Astrocyte (in vitro differentiated cells and primary cell): ENCODE data around the gene SMIM35. TPM values are rescaled to one million over a fixed set of nuclear protein-coding genes. Genes with fewer than 3 reads are reported as not detected.

Source experiments
- DNase-seq: peaks from one replicate; pipeline ENCODE4 v3.0.0-alpha.2; 2010; ENCODE audit warnings: low read depth
- FAIRE-seq: peaks from 2 replicates; lab custom pipeline; 2011; peaks lifted over from hg19 to GRCh38; lab: Jason Lieb, UNC
- H2AFZ ChIP-seq: 2 replicates; pipeline ENCODE4 v1.6.0; 2012; ENCODE audit warnings: low read depth, low read length, inconsistent platforms
- H3K27ac ChIP-seq: 2 replicates; pipeline ENCODE4 v1.5.1; 2011; ENCODE audit warnings: low read depth, low read length, inconsistent platforms
- H3K27me3 ChIP-seq: 2 replicates; pipeline ENCODE4 v1.6.0; 2011; ENCODE audit warnings: low read length, inconsistent platforms; ENCODE audit not compliant: insufficient read depth
- H3K36me3 ChIP-seq: 2 replicates; pipeline ENCODE4 v1.5.1; 2011; ENCODE audit warnings: low read length, inconsistent platforms; ENCODE audit not compliant: insufficient read depth
- H3K4me1 ChIP-seq: 2 replicates; pipeline ENCODE4 v1.5.1; 2011; ENCODE audit warnings: low read length, inconsistent platforms; ENCODE audit not compliant: insufficient read depth
- H3K4me2 ChIP-seq: 2 replicates; pipeline ENCODE4 v1.6.0; 2012; ENCODE audit warnings: low read length, inconsistent platforms
- H3K4me3 ChIP-seq: 2 replicates; pipeline ENCODE4 v1.5.1; 2011; ENCODE audit warnings: low read depth, mild to moderate bottlenecking, low read length, inconsistent platforms; ENCODE audit not compliant: insufficient read depth
- H3K79me2 ChIP-seq: 2 replicates; pipeline ENCODE4 v1.6.0; 2012; ENCODE audit warnings: mild to moderate bottlenecking, low read length, inconsistent platforms; ENCODE audit not compliant: insufficient read depth
- H3K9ac ChIP-seq: 2 replicates; pipeline ENCODE4 v1.6.0; 2012; ENCODE audit warnings: mild to moderate bottlenecking, low read length, inconsistent platforms
- H3K9me3 ChIP-seq: 2 replicates; pipeline ENCODE4 v1.5.1; 2012; ENCODE audit warnings: low read depth, mild to moderate bottlenecking, low read length, inconsistent platforms; ENCODE audit not compliant: insufficient read depth
- H4K20me1 ChIP-seq: 2 replicates; pipeline ENCODE4 v1.6.0; 2012; ENCODE audit warnings: low read length, inconsistent platforms; ENCODE audit not compliant: insufficient read depth
- H3K27ac Mint-ChIP-seq: one replicate; pipeline ENCODE4 v1.8.0; 2021; ENCODE audit warnings: mild to moderate bottlenecking, mixed read lengths; ENCODE audit not compliant: unreplicated experiment
- H3K27me3 Mint-ChIP-seq: one replicate; pipeline ENCODE4 v1.8.0; 2021; ENCODE audit warnings: low read depth, mixed read lengths; ENCODE audit not compliant: unreplicated experiment
- H3K36me3 Mint-ChIP-seq: one replicate; pipeline ENCODE4 v1.8.0; 2021; ENCODE audit warnings: low read depth, mixed read lengths; ENCODE audit not compliant: unreplicated experiment
- H3K4me1 Mint-ChIP-seq: one replicate; pipeline ENCODE4 v1.8.0; 2021; ENCODE audit warnings: low read depth, mixed read lengths; ENCODE audit not compliant: unreplicated experiment
- H3K4me3 Mint-ChIP-seq: one replicate; pipeline ENCODE4 v1.8.0; 2021; ENCODE audit warnings: mild to moderate bottlenecking, moderate library complexity, mixed read lengths; ENCODE audit not compliant: unreplicated experiment
- H3K9me3 Mint-ChIP-seq: one replicate; pipeline ENCODE4 v1.8.0; 2021; ENCODE audit warnings: mild to moderate bottlenecking, mixed read lengths; ENCODE audit not compliant: unreplicated experiment
- EZH2 ChIP-seq: IDR thresholded peaks from 2 replicates; pipeline ENCODE4 v1.6.1; 2012; ENCODE audit warnings: mild to moderate bottlenecking, low read length, inconsistent platforms; ENCODE audit not compliant: insufficient read depth
- total RNA-seq: library from RNA; stranded (reverse); gene quantifications from 2 replicates; pipeline ENCODE4 v1.2.1, GENCODE V29; 2021
- TF ChIP-seq, protein P1 (sequence below): IDR thresholded peaks from 2 replicates; pipeline ENCODE4 v1.5.1; 2011; ENCODE audit warnings: low read depth, mild to moderate bottlenecking, inconsistent platforms, low read length, moderate library complexity; ENCODE audit not compliant: insufficient read depth

The SMIM35 gene
- total RNA-seq, 1 donor from 2014 or later, result not detected

DNA sequence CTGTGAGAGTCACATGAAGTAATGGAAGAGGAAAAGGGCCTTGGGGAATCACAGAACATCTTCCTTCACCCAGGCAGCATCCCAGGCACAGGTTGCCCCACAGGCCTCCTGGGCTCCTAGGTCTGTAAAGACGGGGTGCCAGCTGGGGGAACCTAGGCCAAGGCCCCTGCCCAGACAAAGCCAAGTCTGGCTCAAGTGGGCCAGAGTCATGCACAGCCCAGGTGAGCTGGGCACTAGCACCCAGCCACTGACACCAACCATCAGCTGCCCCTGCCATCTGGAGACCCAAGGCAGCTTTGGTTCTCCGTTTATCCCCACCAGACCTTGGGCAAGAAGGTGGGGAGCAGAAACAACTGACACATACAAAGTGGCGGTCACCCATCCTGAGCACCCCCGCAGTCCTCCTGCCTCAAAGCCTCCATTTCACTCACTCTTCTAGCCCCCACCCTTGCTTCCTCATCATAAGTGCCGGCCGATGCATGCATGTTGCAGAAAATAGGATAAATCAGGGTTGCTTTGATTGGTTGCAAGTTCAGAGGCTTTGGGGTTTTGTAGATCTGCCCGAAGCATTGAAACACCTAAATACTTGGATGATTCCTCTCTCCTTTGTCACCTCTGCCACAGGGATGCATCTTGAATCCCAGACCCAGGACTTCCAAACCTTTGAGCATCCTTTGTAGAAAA is 36.4 kb downstream of the SMIM35 start:
- Mint-ChIP-seq H3K9me3 (no peaks in the 10 kb centered on the region), H3K4me1 (no peaks in the 10 kb centered on the region), H3K4me3 (no peak overlapping the region), H3K27ac (no peak overlapping the region), H3K27me3 (peaks cover 41% of the 10 kb centered on the region), H3K36me3 (no peaks in the 10 kb centered on the region)
- no peak for DNase-seq
- Histone ChIP-seq H3K4me3 (no peak overlapping the region), H3K27ac (no peak overlapping the region), H2AFZ (no peak overlapping the region), H4K20me1 (no peaks in the 10 kb centered on the region), H3K9me3 (no peaks in the 10 kb centered on the region), H3K27me3 (peaks cover 6% of the 10 kb centered on the region), H3K9ac (no peak overlapping the region), H3K4me1 (no peaks in the 10 kb centered on the region), H3K79me2 (no peaks in the 10 kb centered on the region), H3K36me3 (no peaks in the 10 kb centered on the region), H3K4me2 (no peak overlapping the region)
- TF ChIP-seq, protein P1, sequence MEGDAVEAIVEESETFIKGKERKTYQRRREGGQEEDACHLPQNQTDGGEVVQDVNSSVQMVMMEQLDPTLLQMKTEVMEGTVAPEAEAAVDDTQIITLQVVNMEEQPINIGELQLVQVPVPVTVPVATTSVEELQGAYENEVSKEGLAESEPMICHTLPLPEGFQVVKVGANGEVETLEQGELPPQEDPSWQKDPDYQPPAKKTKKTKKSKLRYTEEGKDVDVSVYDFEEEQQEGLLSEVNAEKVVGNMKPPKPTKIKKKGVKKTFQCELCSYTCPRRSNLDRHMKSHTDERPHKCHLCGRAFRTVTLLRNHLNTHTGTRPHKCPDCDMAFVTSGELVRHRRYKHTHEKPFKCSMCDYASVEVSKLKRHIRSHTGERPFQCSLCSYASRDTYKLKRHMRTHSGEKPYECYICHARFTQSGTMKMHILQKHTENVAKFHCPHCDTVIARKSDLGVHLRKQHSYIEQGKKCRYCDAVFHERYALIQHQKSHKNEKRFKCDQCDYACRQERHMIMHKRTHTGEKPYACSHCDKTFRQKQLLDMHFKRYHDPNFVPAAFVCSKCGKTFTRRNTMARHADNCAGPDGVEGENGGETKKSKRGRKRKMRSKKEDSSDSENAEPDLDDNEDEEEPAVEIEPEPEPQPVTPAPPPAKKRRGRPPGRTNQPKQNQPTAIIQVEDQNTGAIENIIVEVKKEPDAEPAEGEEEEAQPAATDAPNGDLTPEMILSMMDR, result no peak
- TF ChIP-seq EZH2, result no peak
- FAIRE-seq, result no peak

DNA sequence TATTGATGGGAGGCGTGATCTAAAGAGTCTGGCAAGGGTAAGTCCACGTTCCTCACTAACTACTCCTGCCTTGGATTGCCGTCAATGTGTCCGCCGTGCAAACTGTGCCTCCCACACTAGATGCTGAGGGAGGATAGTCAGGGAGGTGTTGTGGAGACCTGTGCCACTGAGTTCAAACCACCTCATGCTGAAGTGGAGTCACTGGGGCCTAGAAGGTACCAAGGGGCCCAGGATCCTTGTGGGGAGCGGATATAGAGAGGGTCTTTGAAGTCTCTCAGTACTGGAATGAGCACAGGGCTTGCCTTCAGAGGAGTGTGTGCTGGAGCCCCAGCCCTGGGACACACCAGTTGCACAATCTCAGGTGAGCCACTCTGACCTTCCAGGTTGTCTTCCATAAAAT is 37.0 kb downstream of the SMIM35 start:
- Histone ChIP-seq H3K79me2 (no peaks in the 10 kb centered on the region), H4K20me1 (no peaks in the 10 kb centered on the region), H3K9me3 (no peaks in the 10 kb centered on the region), H3K4me2 (no peak overlapping the region), H3K27me3 (peaks cover 10% of the 10 kb centered on the region), H2AFZ (no peak overlapping the region), H3K36me3 (no peaks in the 10 kb centered on the region), H3K9ac (no peak overlapping the region), H3K4me1 (no peaks in the 10 kb centered on the region), H3K4me3 (no peak overlapping the region), H3K27ac (no peak overlapping the region)
- TF ChIP-seq EZH2, result no peak
- TF ChIP-seq, protein P1, result no peak
- Mint-ChIP-seq H3K27ac (no peak overlapping the region), H3K36me3 (no peaks in the 10 kb centered on the region), H3K4me3 (no peak overlapping the region), H3K27me3 (peaks cover 41% of the 10 kb centered on the region), H3K9me3 (no peaks in the 10 kb centered on the region), H3K4me1 (no peaks in the 10 kb centered on the region)
- DNase-seq, result no peak
- no peak for FAIRE-seq
